Uterus (tissue), 2 donors: ENCODE results near the gene CDX1.

Experiments used
- POLR2A ChIP-seq, 2 donors: fragments of 450-650 bp; IDR thresholded peaks; one replicate each; pipeline ENCODE4 v1.6.1; 2016; ENCODE audit warnings: antibody characterized with exemption in 2 of 2, mild to moderate bottlenecking in 1 of 2, moderate library complexity in 1 of 2
- TF ChIP-seq, protein P1 (sequence below), 4 experiments: fragments of 200-600 bp in 2 of 4; fragments of 450-650 bp in 2 of 4; sonication (generic) in 2 of 4; IDR thresholded peaks; one replicate each; pipeline ENCODE4 v1.5.1; 2016 to 2019; ENCODE audit warnings: antibody characterized with exemption in 4 of 4, mild to moderate bottlenecking in 2 of 4, moderate library complexity in 1 of 4

DNA sequence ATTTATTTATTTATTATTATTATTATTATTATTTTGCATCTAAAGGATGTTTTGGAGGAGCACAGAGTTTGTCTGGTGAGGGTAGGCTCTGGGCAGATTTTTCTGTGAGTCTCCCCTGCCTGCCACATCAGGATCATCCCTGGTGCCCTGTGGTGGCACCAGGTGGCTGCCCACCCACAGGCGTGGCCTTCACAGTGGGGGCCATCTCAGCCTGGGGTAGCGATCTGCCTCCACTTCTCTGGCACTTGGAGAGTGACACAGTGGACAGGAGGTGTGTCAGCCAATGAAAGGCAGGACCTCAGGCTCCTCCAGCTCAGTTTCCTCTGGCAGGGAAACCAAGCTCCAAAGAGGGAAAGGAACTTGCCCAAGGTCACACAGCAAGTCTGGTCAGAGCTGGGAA, 53.3 kb downstream of the CDX1 start:
- TF ChIP-seq, protein P1, sequence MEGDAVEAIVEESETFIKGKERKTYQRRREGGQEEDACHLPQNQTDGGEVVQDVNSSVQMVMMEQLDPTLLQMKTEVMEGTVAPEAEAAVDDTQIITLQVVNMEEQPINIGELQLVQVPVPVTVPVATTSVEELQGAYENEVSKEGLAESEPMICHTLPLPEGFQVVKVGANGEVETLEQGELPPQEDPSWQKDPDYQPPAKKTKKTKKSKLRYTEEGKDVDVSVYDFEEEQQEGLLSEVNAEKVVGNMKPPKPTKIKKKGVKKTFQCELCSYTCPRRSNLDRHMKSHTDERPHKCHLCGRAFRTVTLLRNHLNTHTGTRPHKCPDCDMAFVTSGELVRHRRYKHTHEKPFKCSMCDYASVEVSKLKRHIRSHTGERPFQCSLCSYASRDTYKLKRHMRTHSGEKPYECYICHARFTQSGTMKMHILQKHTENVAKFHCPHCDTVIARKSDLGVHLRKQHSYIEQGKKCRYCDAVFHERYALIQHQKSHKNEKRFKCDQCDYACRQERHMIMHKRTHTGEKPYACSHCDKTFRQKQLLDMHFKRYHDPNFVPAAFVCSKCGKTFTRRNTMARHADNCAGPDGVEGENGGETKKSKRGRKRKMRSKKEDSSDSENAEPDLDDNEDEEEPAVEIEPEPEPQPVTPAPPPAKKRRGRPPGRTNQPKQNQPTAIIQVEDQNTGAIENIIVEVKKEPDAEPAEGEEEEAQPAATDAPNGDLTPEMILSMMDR (IDR thresholded peaks at IDR 0.05) = no peak
- TF ChIP-seq POLR2A (IDR thresholded peaks at IDR 0.05) = no peak
